SU-DHL-6 (cell line): ENCODE measurements around the gene CTPS2.

Experiments
- H2AFZ ChIP-seq: fragments of 200-600 bp; sonication (generic); 2 replicates; pipeline ENCODE4 v1.6.1; 2014; ENCODE audit warnings: low read depth, mild to moderate bottlenecking, moderate library complexity, mixed read lengths, antibody characterized with exemption, low read length; ENCODE audit not compliant: severe bottlenecking
- H3F3A ChIP-seq: fragments of 200-600 bp; shearing (Covaris generic); 2 replicates; pipeline ENCODE4 v1.6.0; 2016; ENCODE audit warnings: antibody characterized with exemption, mild to moderate bottlenecking; ENCODE audit not compliant: insufficient read depth
- H3K27ac ChIP-seq: fragments of 200-600 bp; sonication (generic); 2 replicates; pipeline ENCODE4 v1.5.1; 2016; ENCODE audit warnings: low read depth, mild to moderate bottlenecking, low read length, moderate library complexity, mixed read lengths
- H3K27me3 ChIP-seq: fragments of 200-600 bp; sonication (generic), shearing (Covaris generic); 2 replicates; pipeline ENCODE4 v1.6.0; 2014; ENCODE audit warnings: mild to moderate bottlenecking, low read length
- H3K36me3 ChIP-seq: fragments of 200-600 bp; sonication (generic); 2 replicates; pipeline ENCODE4 v1.6.1; 2014; ENCODE audit warnings: mild to moderate bottlenecking, low read length, mixed read lengths
- H3K4me2 ChIP-seq: fragments of 300-600, 200-600 bp; shearing (Covaris generic), sonication (generic); 2 replicates; pipeline ENCODE4 v1.6.0; 2014; ENCODE audit warnings: low read length, low read depth, mild to moderate bottlenecking; ENCODE audit not compliant: poor library complexity, severe bottlenecking
- H3K4me3 ChIP-seq: fragments of 200-600 bp; sonication (generic); 2 replicates; pipeline ENCODE4 v1.5.1; 2014; ENCODE audit warnings: antibody characterized with exemption, low read length, mild to moderate bottlenecking, mixed read lengths; ENCODE audit not compliant: insufficient read depth, poor library complexity, severe bottlenecking
- H3K79me2 ChIP-seq: fragments of 200-600 bp; sonication (generic); 2 replicates; pipeline ENCODE4 v1.6.1; 2014; ENCODE audit warnings: mild to moderate bottlenecking, low read length, moderate library complexity; ENCODE audit not compliant: insufficient read depth
- H3K9ac ChIP-seq: fragments of 200-600 bp; sonication (generic); 2 replicates; pipeline ENCODE4 v1.7.0; 2014; ENCODE audit warnings: mild to moderate bottlenecking, low read length
- H3K9me2 ChIP-seq: fragments of 200-600 bp; sonication (generic); replicated peaks from 2 replicates; pipeline ENCODE4 v1.6.1; 2014; ENCODE audit warnings: low read length; ENCODE audit not compliant: insufficient read depth
- H3K9me3 ChIP-seq: fragments of 200-600 bp; sonication (generic); 2 replicates; pipeline ENCODE4 v1.6.1; 2014; ENCODE audit warnings: low read length, mixed read lengths; ENCODE audit not compliant: insufficient read depth
- H4K20me1 ChIP-seq: fragments of 200-600 bp; sonication (generic); 2 replicates; pipeline ENCODE4 v1.6.1; 2014; ENCODE audit warnings: low read depth, mild to moderate bottlenecking, antibody characterized with exemption, low read length, moderate library complexity, mixed read lengths
- EZH2phosphoT487 ChIP-seq: fragments of 200-600 bp; sonication (generic), shearing (Covaris generic); conservative IDR thresholded peaks from 2 replicates; pipeline ENCODE4 v1.6.1; 2018; ENCODE audit warnings: mild to moderate bottlenecking, antibody characterized with exemption, low read length, moderate library complexity, mixed read lengths
- TF ChIP-seq, protein P1 (sequence below): fragments of 200-600 bp; sonication (generic); IDR thresholded peaks from one replicate; pipeline ENCODE4 v1.5.1; 2017; ENCODE audit warnings: antibody characterized with exemption, mild to moderate bottlenecking, low read length, moderate library complexity; ENCODE audit not compliant: insufficient read depth, poor library complexity, severe bottlenecking

CTPS2 gene

GRCh38 chrX:16737024-16737423 lies 24.6 kb upstream of the CTPS2 start:
- Histone ChIP-seq H3K9ac (no peak overlapping the region), H3K36me3 (no peaks in the 10 kb centered on the region), H3K9me3 (no peaks in the 10 kb centered on the region), H3K27me3 (no peaks in the 10 kb centered on the region), H4K20me1 (no peaks in the 10 kb centered on the region), H3K79me2 (no peaks in the 10 kb centered on the region), H3K9me2 (no peaks in the 10 kb centered on the region), H3K4me2 (no peak overlapping the region), H3K27ac (no peak overlapping the region), H2AFZ (no peak overlapping the region), H3K4me3 (no peak overlapping the region), H3F3A (no peaks in the 10 kb centered on the region)
- TF ChIP-seq, protein P1, sequence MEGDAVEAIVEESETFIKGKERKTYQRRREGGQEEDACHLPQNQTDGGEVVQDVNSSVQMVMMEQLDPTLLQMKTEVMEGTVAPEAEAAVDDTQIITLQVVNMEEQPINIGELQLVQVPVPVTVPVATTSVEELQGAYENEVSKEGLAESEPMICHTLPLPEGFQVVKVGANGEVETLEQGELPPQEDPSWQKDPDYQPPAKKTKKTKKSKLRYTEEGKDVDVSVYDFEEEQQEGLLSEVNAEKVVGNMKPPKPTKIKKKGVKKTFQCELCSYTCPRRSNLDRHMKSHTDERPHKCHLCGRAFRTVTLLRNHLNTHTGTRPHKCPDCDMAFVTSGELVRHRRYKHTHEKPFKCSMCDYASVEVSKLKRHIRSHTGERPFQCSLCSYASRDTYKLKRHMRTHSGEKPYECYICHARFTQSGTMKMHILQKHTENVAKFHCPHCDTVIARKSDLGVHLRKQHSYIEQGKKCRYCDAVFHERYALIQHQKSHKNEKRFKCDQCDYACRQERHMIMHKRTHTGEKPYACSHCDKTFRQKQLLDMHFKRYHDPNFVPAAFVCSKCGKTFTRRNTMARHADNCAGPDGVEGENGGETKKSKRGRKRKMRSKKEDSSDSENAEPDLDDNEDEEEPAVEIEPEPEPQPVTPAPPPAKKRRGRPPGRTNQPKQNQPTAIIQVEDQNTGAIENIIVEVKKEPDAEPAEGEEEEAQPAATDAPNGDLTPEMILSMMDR = no peak
- TF ChIP-seq EZH2phosphoT487 = no peak

GRCh38 chrX:16733013-16733412 lies 20.5 kb upstream of the CTPS2 start:
- H3K4me3 ChIP-seq = no peak overlapping the region
- H2AFZ ChIP-seq = no peak overlapping the region
- H3K27ac ChIP-seq = no peak overlapping the region
- TF ChIP-seq, protein P1 = no peak
- TF ChIP-seq EZH2phosphoT487 = no peak
- H3K4me2 ChIP-seq = no peak overlapping the region
- H3K9me2 ChIP-seq = no peaks in the 10 kb centered on the region
- H3K9ac ChIP-seq = no peak overlapping the region
- H4K20me1 ChIP-seq = no peaks in the 10 kb centered on the region
- H3K27me3 ChIP-seq = no peaks in the 10 kb centered on the region
- no peaks in the 10 kb centered on the region for H3K36me3 ChIP-seq
- no peaks in the 10 kb centered on the region for H3F3A ChIP-seq
- H3K9me3 ChIP-seq = no peaks in the 10 kb centered on the region
- H3K79me2 ChIP-seq = peaks cover 12% of the 10 kb centered on the region; the same call in 1 of the 2 replicates

DNA sequence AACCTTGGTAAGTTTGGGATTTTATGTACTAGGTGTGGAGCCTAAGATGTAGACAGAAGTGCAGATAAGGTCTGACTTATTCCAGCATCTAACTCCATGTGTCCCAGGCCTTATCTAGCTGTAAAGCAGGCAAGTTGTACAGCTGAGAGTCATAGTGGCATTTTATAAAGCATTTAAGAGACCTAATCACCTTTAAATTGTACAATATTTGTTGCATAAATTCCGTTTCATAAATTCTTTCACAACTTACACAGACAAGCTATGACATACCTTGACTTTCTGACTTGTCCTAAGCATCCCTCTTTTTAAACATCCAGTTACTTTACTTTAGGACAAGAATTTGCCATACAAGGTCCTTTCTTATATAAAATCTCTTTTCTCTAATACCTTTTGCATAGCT lies 18.0 kb upstream of the CTPS2 start:
- no peak overlapping the region for H3K4me2 ChIP-seq
- H3K9me3 ChIP-seq = no peaks in the 10 kb centered on the region
- H3K9ac ChIP-seq = no peak overlapping the region
- no peak overlapping the region for H3K27ac ChIP-seq
- H3K27me3 ChIP-seq = no peaks in the 10 kb centered on the region
- TF ChIP-seq EZH2phosphoT487 = no peak
- TF ChIP-seq, protein P1 = no peak
- H4K20me1 ChIP-seq = no peaks in the 10 kb centered on the region
- H3K79me2 ChIP-seq = peaks cover 23% of the 10 kb centered on the region; the same call in 1 of the 2 replicates
- no peaks in the 10 kb centered on the region for H3F3A ChIP-seq
- no peaks in the 10 kb centered on the region for H3K36me3 ChIP-seq
- no peak overlapping the region for H3K4me3 ChIP-seq
- H3K9me2 ChIP-seq = no peaks in the 10 kb centered on the region
- no peak overlapping the region for H2AFZ ChIP-seq
